Measurements from ENCODE around the gene SH2D3C.
A peak's percentile ranks its signal among the peaks of the same experiment; 100 is the strongest.

SH2D3C gene

GRCh38 chr9:127756233-127756632, 22.2 kb downstream of the SH2D3C start:
- Histone ChIP-seq H3K36me3 (replicated peaks) (no peaks in the 10 kb centered on the region), H3K27me3 (ENCODE audit: low read depth) (peaks cover 3% of the 10 kb centered on the region; the same call in 1 of the 2 replicates), H3K4me3 (no peak overlapping the region), H3K4me1 (no peaks in the 10 kb centered on the region), H3K9me3 (no peaks in the 10 kb centered on the region)
- no peak for DNase-seq (ENCODE audit: low spot score in 2 of 2)
- in situ Hi-C loops (cut with MboI; ENCODE audit: low sequenced_read_pairs): no loop called here

DNA sequence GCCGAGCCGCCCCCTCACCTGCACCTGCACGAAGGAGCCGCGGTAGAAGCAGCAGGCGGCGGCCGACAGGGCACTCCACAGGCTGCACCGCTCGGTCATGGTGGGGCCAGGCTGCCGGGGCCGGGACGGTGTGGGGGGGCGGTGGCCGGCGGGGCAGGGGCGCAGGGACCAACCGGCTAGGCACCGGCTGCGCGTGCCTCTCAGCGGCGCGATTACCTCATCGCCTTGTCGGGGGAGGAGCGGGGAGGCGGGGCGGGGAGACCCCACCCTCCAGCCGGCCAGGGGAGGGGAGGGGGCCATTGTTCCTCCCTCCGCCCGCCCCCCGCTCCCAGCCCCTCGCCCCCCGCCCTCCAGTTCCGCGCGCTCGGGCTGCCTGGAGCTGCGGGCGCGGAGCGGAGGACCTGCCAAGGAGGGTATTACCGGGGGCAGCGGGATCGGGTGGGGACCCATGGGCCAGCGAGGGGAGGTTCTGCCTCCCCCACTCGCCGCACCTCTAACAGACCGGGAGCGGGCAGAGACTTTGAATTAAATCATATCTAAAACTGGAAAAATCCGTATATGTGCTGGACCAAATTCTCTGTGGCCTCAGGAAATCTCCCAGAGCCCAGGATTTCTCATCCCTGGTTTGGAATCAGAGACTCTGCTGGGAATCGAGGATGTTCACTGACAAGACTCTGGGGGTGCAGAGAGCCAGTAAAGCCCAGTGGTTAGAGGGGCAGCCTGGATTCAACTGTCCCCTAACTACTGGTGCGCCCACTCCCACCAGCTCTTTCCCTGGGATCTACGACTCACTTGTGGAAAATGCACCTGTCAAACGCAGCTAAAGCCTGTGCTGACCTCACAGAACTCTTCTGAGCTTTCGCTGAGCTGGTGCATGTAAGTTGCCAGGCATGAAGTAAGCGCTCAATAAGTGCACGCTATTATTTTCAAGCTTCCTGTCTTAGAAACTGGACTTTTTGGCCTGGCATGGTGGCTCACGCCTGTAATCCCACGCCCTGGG, 23.1 kb downstream of the SH2D3C start:
- no peaks in the 10 kb centered on the region for H3K4me1 ChIP-seq
- no peaks in the 10 kb centered on the region for H3K9me3 ChIP-seq
- in situ Hi-C loops (cut with MboI; ENCODE audit: low sequenced_read_pairs): no loop called here
- no peak overlapping the region for H3K4me3 ChIP-seq
- DNase-seq (ENCODE audit: low spot score in 2 of 2): no peak
- no peaks in the 10 kb centered on the region for H3K36me3 ChIP-seq (replicated peaks)
- peaks cover 3% of the 10 kb centered on the region; the same call in 1 of the 2 replicates for H3K27me3 ChIP-seq (ENCODE audit: low read depth)

DNA sequence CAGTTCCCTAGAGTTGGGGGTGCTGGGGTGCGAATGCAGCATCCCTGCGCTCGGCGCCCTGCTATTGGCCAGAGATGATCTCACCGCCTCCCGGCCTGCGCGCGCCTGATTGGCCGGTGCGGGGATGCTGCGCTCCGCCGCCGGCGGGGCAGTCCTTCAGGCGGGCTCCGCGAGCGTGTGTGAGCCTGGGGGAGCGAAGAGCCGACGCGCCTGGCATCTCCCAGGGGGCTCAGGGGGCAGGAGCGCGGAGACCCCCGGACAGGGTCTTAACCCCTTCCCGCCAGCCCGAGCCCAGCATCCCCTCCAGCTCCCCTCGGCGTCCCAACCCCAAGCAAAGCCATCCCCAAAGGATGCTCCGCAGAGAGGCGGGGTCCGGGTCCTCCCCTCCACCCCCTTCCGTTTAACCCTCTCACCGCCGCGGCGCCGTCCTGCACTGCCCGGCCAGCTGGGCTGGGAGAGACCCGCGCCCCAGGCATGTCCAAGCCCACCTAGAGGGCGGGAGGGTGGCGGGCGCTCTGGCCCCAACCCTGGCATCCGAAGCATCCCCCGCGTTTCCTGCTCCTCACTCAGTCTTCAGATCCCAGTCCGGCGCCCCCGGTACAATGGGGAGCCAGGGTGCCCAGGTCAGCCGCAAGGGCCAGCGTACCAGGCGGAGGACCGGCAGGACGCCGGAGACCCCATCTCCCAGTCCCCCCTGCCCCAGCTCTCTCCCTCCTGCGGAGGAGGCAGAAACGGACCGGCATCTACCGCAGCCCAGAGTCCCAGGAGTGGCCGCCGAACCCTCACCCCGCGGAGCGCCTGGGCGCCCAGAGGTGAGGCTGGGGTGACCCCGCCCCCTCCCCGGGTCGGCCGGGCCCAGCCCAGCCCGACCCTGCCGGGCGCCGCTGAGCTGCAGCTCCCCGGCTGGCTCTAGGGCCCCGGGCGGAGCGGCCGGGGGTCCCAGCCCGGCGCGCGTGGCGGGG, 24.1 kb downstream of the SH2D3C start:
- Histone ChIP-seq H3K36me3 (replicated peaks) (no peaks in the 10 kb centered on the region), H3K4me3 (no peak overlapping the region), H3K9me3 (no peaks in the 10 kb centered on the region), H3K27me3 (ENCODE audit: low read depth) (no peaks in the 10 kb centered on the region), H3K4me1 (no peaks in the 10 kb centered on the region)
- in situ Hi-C loops (cut with MboI; ENCODE audit: low sequenced_read_pairs): no loop called here
- no peak for DNase-seq (ENCODE audit: low spot score in 2 of 2)

GRCh38 chr9:127753622-127754021, 24.8 kb downstream of the SH2D3C start:
- Histone ChIP-seq H3K9me3 (no peaks in the 10 kb centered on the region), H3K4me3 (no peak overlapping the region), H3K36me3 (replicated peaks) (no peaks in the 10 kb centered on the region), H3K4me1 (no peaks in the 10 kb centered on the region), H3K27me3 (ENCODE audit: low read depth) (no peaks in the 10 kb centered on the region)
- no peak for DNase-seq (ENCODE audit: low spot score in 2 of 2)
- in situ Hi-C loops (cut with MboI; ENCODE audit: low sequenced_read_pairs): no loop called here

GRCh38 chr9:127753148-127753547, 25.3 kb downstream of the SH2D3C start:
- no peaks in the 10 kb centered on the region for H3K36me3 ChIP-seq (replicated peaks)
- no peak overlapping the region for H3K4me3 ChIP-seq
- in situ Hi-C loops (cut with MboI; ENCODE audit: low sequenced_read_pairs): no loop called here
- no peaks in the 10 kb centered on the region for H3K9me3 ChIP-seq
- no peaks in the 10 kb centered on the region for H3K27me3 ChIP-seq (ENCODE audit: low read depth)
- DNase-seq (ENCODE audit: low spot score in 2 of 2): no peak
- H3K4me1 ChIP-seq: no peaks in the 10 kb centered on the region

DNA sequence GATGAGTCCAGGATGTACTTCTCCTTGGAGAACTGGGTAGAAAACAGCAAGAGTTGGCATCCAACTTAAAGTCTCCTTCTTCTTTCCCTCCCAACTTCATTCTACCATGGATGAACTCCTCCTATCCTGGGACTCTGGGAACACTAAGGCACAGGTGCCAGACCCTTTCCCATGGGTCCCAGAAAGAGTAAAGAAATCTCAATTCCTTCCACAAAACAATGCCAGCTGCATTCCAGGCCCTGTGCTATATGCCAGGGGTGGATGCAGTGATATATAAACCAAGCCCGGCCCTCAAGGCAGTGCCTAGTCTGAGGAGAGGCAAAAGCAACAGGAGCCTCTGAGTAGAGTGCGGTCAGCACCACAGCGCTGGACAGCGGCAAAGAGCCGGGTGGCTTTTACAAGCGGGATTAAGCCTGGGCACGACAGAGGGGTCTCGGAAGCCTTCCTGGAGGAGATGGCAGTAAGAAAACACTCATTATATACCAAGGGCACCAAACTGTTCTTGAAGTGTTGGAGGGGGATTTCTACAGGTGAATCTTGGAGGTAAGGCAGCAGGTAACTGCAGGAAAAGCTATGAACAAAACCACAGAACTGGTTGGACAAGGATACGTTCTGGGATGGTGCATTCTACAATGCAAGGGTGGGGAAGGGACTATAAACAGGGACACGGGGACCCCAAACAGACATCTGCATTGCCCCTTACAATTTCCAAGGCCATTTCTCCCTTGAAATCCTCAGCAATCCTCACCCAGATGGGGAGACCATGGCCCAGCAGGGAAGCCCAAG, 27.0 kb downstream of the SH2D3C start:
- Histone ChIP-seq H3K36me3 (replicated peaks) (no peaks in the 10 kb centered on the region), H3K4me1 (no peaks in the 10 kb centered on the region), H3K4me3 (no peak overlapping the region), H3K27me3 (ENCODE audit: low read depth) (no peaks in the 10 kb centered on the region), H3K9me3 (no peaks in the 10 kb centered on the region)
- DNase-seq (ENCODE audit: low spot score in 2 of 2): peak in 1 of 2 experiments; percentile 65
- in situ Hi-C loops (cut with MboI; ENCODE audit: low sequenced_read_pairs): no loop called here

GRCh38 chr9:127749090-127749787, 29.2 kb downstream of the SH2D3C start:
- no peak for DNase-seq (ENCODE audit: low spot score in 2 of 2)
- Histone ChIP-seq H3K4me3 (no peak overlapping the region), H3K4me1 (no peaks in the 10 kb centered on the region), H3K27me3 (ENCODE audit: low read depth) (no peaks in the 10 kb centered on the region), H3K9me3 (no peaks in the 10 kb centered on the region), H3K36me3 (replicated peaks) (no peaks in the 10 kb centered on the region)
- in situ Hi-C loops (cut with MboI; ENCODE audit: low sequenced_read_pairs): no loop called here

GRCh38 chr9:127746959-127747569, 31.4 kb downstream of the SH2D3C start:
- no peaks in the 10 kb centered on the region for H3K9me3 ChIP-seq
- no peak overlapping the region for H3K4me3 ChIP-seq
- in situ Hi-C loops (cut with MboI; ENCODE audit: low sequenced_read_pairs): no loop called here
- no peaks in the 10 kb centered on the region for H3K36me3 ChIP-seq (replicated peaks)
- no peak for DNase-seq (ENCODE audit: low spot score in 2 of 2)
- H3K27me3 ChIP-seq (ENCODE audit: low read depth): no peaks in the 10 kb centered on the region
- H3K4me1 ChIP-seq: no peaks in the 10 kb centered on the region

DNA sequence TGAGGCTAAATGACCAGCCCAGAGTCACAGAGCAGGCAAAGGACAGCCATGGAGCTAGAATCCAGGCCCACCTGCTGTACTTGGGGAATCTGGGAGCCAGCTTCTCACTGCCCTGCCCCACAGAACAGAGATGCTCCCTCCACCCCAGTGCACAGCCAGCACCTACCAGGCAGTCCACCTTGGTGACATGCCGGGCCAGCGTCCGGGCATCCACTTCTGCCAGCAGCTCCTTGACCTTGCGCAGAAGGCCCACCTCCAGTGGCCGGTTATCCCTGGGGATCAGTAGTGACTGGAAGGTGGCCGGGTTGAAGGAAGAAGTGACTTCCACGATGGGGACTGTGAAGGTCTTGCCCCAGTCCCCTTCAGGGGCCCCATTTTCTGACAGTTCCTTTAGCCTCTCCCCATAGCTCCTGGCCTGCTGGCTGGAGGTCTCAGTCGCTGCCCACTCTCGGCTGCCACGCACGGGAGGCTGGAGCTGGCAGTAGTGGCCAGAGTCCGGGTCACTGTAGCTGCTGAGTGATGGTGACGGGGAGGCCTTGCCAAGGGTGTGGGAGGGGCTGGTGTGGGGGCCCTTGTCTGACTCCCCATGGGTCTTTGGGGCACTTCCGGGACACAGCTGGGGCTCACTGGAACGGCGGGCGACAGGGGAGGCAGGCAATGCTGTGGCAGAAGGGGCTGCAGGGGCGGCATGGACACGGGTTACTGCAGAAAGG, 33.9 kb downstream of the SH2D3C start:
- in situ Hi-C loops (cut with MboI; ENCODE audit: low sequenced_read_pairs): no loop called here
- H3K27me3 ChIP-seq (ENCODE audit: low read depth): no peaks in the 10 kb centered on the region
- no peak overlapping the region for H3K4me3 ChIP-seq
- H3K36me3 ChIP-seq (replicated peaks): no peaks in the 10 kb centered on the region
- DNase-seq (ENCODE audit: low spot score in 2 of 2): no peak
- H3K9me3 ChIP-seq: no peaks in the 10 kb centered on the region
- no peaks in the 10 kb centered on the region for H3K4me1 ChIP-seq

- Histone ChIP-seq H3K9me3 (no peaks in the 10 kb centered on the region), H3K4me1 (no peaks in the 10 kb centered on the region), H3K27me3 (ENCODE audit: low read depth) (no peaks in the 10 kb centered on the region), H3K4me3 (no peak overlapping the region), H3K36me3 (replicated peaks) (no peaks in the 10 kb centered on the region)
- in situ Hi-C loops (cut with MboI; ENCODE audit: low sequenced_read_pairs): no loop called here
- peak in 1 of 2 experiments; percentile 64 for DNase-seq (ENCODE audit: low spot score in 2 of 2)
Measured at GRCh38 chr9:127742435-127743088, 35.9 kb downstream of the SH2D3C start.

DNA sequence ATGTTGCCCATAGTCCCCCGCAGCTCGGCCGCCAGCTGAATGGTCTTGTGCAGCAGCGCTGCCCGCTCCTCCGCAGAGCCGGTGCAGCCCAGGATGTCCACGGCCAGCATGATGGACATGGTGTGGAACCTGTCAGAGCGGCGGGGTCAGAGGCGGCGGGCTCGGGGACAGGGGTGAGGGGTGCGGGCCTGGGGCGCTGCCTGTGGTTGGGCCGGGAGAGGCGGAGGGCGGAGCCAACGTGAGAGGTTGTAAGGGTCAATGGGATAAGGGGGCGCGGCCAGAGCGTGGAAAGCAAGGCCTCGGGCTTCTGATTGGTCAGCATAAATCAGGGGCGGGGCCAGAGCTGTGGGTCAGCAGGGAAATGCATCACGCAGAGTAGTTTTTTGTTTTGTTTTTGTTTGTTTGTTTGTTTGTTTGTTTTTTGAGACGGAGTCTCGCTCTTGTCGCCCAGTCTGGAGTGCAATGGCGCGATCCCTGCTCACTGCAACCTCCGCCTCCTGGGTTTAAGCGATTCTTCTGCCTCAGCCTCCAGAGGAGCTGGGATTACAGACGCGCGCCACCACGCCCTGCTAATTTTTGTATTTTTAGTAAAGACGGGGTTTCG, 36.5 kb downstream of the SH2D3C start:
- H3K9me3 ChIP-seq: no peaks in the 10 kb centered on the region
- H3K36me3 ChIP-seq (replicated peaks): no peaks in the 10 kb centered on the region
- in situ Hi-C loops (cut with MboI; ENCODE audit: low sequenced_read_pairs): no loop called here
- H3K4me3 ChIP-seq: no peak overlapping the region
- no peaks in the 10 kb centered on the region for H3K27me3 ChIP-seq (ENCODE audit: low read depth)
- H3K4me1 ChIP-seq: no peaks in the 10 kb centered on the region
- DNase-seq (ENCODE audit: low spot score in 2 of 2): peak in 1 of 2 experiments; percentile 57

Measured in HAP-1 (cell line).